ENCODE data around the gene XXYLT1. TPM values are rescaled to one million over a fixed set of nuclear protein-coding genes. Genes with fewer than 3 reads are reported as not detected.

Gene XXYLT1
- total and polyA plus RNA-seq, 10 of the 15 experiments (the other 5 are each of a cell fraction or from before 2014, with no cell fraction given): 1.2 to 14.2 (median 9.3) TPM

DNA sequence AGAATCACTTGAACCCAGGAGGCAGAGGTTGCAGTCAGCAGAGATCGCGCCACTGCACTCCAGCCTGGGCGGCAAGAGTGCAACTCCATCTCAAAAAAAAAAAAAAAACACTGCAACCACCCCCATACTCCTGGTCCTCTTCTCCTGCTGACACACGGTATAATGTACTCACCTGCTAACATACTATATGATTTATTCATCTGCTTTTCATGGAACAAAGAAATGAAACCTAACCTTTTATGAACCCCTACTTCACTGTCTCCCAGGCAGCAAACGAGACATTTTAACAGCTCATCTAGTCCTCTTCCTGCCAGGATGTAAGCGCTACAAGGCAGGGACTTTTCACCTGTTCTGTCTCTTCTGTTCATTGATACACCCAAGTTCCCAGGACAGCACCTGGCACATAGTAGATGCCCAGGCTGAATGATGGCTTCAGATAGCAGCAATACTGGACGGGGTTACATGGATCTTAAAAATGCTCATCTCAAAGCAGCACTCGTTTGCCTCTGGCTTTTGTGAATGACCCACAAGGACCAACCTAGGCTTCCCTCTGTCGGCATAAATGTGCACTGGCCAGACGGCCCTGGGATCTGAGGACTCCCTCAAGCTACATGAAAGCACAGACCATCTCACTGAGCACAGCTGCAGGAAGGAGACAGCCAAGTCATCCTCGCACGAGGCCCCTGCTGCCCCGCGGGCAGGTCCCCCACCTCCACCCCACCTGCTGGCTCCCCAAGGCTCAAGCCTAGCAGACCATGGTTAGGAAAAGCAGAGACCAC, 20.3 kb downstream of the XXYLT1 start:
- Histone ChIP-seq H3K4me3 (no peak overlapping the region), H3K79me2 (ENCODE audit: control insufficient read depth, insufficient read depth, low read length) (peaks cover 2% of the 10 kb centered on the region), H3K9me3 (replicated peaks; ENCODE audit: control insufficient read depth, insufficient read depth, low read length) (no peaks in the 10 kb centered on the region), H3K4me1 (ENCODE audit: control insufficient read depth, insufficient read depth, low read length) (peaks cover 25% of the 10 kb centered on the region), H3K9ac (ENCODE audit: control insufficient read depth, insufficient read depth, low read length) (no peak overlapping the region), H2AFZ (ENCODE audit: control insufficient read depth, low read depth, low read length) (peak overlapping the region; percentile 29), H3K27ac (ENCODE audit: control insufficient read depth, insufficient read depth) (peak overlapping the region; percentile 23), H3K4me2 (ENCODE audit: control insufficient read depth, insufficient read depth) (peak overlapping the region; percentile 51), H3K27me3 (replicated peaks in 1 of 2; ENCODE audit: control insufficient read depth in 2 of 2, insufficient read depth in 2 of 2, low read length in 1 of 2) (no peaks in the 10 kb centered on the region), H3K36me3 (ENCODE audit: control insufficient read depth in 2 of 2, insufficient read depth in 2 of 2, low read length in 1 of 2) (no peaks in the 10 kb centered on the region), H4K20me1 (ENCODE audit: control insufficient read depth, insufficient read depth) (no peaks in the 10 kb centered on the region)
- WGBS (ENCODE audit: insufficient coverage, insufficient replicate concordance, low lambda C conversion rate, missing lambda C conversion rate): 67% methylated on average over 14 of the region's 14 CpGs
- POLR2A ChIA-PET: interaction anchor here (0.7 to 4.7 kb wide), 8 partner anchors 46 to 804 kb away, joined by 3 to 43 read pairs (median 3); no protein-coding TSS in a partner anchor
- in situ Hi-C loops (cut with MboI): loop anchor here (10.0 kb wide), 1 partner anchor 916 kb away; no protein-coding TSS in a partner anchor
- SMC1A ChIA-PET (ENCODE audit: uncharacterized antibody, unreplicated experiment): interaction anchor here (1.0 to 7.3 kb wide), 13 partner anchors 10 to 568 kb away, joined by 3 to 70 read pairs (median 6); no protein-coding TSS in a partner anchor
- FAIRE-seq (peak; percentile 84), DNase-seq (ENCODE audit: low read depth, low spot score) (no peak), ATAC-seq (peak; percentile 76)
- CTCF ChIA-PET: interaction anchor here (0.9 to 5.3 kb wide), 12 partner anchors 11 to 579 kb away, joined by 3 to 33 read pairs (median 6); partner anchors contain the start of gene LSG1
- BruUV-seq (replicated peaks): no TSS peak
- intact Hi-C loops (cut with micrococcal nuclease; ENCODE audit: unreplicated experiment): no loop called here
- RAD21 ChIA-PET (ENCODE audit: unreplicated experiment): interaction anchor here (0.7 to 4.8 kb wide), 19 partner anchors 8 to 578 kb away, joined by 3 to 67 read pairs (median 3); partner anchors contain the start of gene LSG1
- TF ChIP-seq SREBF2 (IDR thresholded peaks at IDR 0.05; ENCODE audit: low read length): no peak
- peak; percentile 84; the same call in 1 of the 2 replicates for TF ChIP-seq MLLT1 (IDR thresholded peaks at IDR 0.05)
- TF ChIP-seq BHLHE40 (IDR thresholded peaks at IDR 0.05; ENCODE audit: borderline replicate concordance in 1 of 2, low read depth in 2 of 2, low read length in 1 of 2): peak in 1 of 2 experiments; percentile 21; a peak in 1 of 4 replicates
- 0 out of 2 replicates have a peak, but pooled peaks have one; percentile 14 for TF ChIP-seq DPF2 (IDR thresholded peaks at IDR 0.05)
- TF ChIP-seq, protein P1, sequence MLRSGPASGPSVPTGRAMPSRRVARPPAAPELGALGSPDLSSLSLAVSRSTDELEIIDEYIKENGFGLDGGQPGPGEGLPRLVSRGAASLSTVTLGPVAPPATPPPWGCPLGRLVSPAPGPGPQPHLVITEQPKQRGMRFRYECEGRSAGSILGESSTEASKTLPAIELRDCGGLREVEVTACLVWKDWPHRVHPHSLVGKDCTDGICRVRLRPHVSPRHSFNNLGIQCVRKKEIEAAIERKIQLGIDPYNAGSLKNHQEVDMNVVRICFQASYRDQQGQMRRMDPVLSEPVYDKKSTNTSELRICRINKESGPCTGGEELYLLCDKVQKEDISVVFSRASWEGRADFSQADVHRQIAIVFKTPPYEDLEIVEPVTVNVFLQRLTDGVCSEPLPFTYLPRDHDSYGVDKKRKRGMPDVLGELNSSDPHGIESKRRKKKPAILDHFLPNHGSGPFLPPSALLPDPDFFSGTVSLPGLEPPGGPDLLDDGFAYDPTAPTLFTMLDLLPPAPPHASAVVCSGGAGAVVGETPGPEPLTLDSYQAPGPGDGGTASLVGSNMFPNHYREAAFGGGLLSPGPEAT (IDR thresholded peaks at IDR 0.05; ENCODE audit: low read depth): 0 out of 2 replicates have a peak, but pooled peaks have one; percentile 24
- 0 out of 2 replicates have a peak, but pooled peaks have one; percentile 46 for TF ChIP-seq TCF12 (IDR thresholded peaks at IDR 0.05; ENCODE audit: low read depth, low read length)
- peak; percentile 50; the same call in 1 of the 2 replicates for TF ChIP-seq ZNF687 (IDR thresholded peaks at IDR 0.05)
- peak; percentile 25; the same call in 1 of the 2 replicates for TF ChIP-seq SMC3 (IDR thresholded peaks at IDR 0.05; ENCODE audit: borderline replicate concordance, low read length)
- TF ChIP-seq FOXM1 (IDR thresholded peaks at IDR 0.05; ENCODE audit: low read depth, low read length): no peak
- TF ChIP-seq, protein P2, sequence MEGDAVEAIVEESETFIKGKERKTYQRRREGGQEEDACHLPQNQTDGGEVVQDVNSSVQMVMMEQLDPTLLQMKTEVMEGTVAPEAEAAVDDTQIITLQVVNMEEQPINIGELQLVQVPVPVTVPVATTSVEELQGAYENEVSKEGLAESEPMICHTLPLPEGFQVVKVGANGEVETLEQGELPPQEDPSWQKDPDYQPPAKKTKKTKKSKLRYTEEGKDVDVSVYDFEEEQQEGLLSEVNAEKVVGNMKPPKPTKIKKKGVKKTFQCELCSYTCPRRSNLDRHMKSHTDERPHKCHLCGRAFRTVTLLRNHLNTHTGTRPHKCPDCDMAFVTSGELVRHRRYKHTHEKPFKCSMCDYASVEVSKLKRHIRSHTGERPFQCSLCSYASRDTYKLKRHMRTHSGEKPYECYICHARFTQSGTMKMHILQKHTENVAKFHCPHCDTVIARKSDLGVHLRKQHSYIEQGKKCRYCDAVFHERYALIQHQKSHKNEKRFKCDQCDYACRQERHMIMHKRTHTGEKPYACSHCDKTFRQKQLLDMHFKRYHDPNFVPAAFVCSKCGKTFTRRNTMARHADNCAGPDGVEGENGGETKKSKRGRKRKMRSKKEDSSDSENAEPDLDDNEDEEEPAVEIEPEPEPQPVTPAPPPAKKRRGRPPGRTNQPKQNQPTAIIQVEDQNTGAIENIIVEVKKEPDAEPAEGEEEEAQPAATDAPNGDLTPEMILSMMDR (IDR thresholded peaks at IDR 0.05 in 2 of 3, conservative IDR thresholded peaks at IDR 0.05 in 1 of 3; ENCODE audit: control insufficient read depth in 2 of 3, extremely low read depth in 1 of 3, insufficient read depth in 1 of 3, low read depth in 3 of 3, low read length in 3 of 3): peak; percentile 39 to 60 (median 42); a peak in 5 of 6 replicates
- no peak for TF ChIP-seq NR2C1 (IDR thresholded peaks at IDR 0.05)
- no peak for TF ChIP-seq SIN3A (IDR thresholded peaks at IDR 0.05; ENCODE audit: low read depth, low read length)
